Measurements from ENCODE around the gene IL5RA.

IL5RA gene

GRCh38 chr3:3113042-3113709 is 3.0 kb upstream of the IL5RA start:
- Histone ChIP-seq H3K4me3 (ENCODE audit: low read length) (no peak overlapping the region), H4K20me1 (ENCODE audit: insufficient read depth, low read length) (no peaks in the 10 kb centered on the region), H3K79me2 (ENCODE audit: low read length) (no peaks in the 10 kb centered on the region), H2AFZ (ENCODE audit: low read depth, low read length) (no peak overlapping the region), H3K9me3 (ENCODE audit: insufficient read depth, low read length) (0 out of 2 replicates have a peak, but pooled peaks cover 6% of the 10 kb centered on the region), H3K36me3 (replicated peaks; ENCODE audit: low read depth, low read length) (no peaks in the 10 kb centered on the region), H3K27ac (ENCODE audit: low read length) (no peak overlapping the region), H3K9ac (ENCODE audit: low read length) (no peak overlapping the region), H3K27me3 (ENCODE audit: low read depth, low read length) (no peaks in the 10 kb centered on the region), H3K4me1 (ENCODE audit: low read length) (peaks cover 44% of the 10 kb centered on the region), H3K4me2 (ENCODE audit: low read length) (no peak overlapping the region)
- TF ChIP-seq EZH2phosphoT487 (IDR thresholded peaks at IDR 0.05; ENCODE audit: low read depth) (no peak), CTCF (IDR thresholded peaks at IDR 0.05; ENCODE audit: low read depth, low read length) (no peak)

GRCh38 chr3:3110749-3111361 is 681 bp upstream of the IL5RA start:
- Histone ChIP-seq H3K4me3 (ENCODE audit: low read length) (peak overlapping the region; percentile 13; the same call in 1 of the 2 replicates), H3K9ac (ENCODE audit: low read length) (peak overlapping the region; percentile 15; the same call in 1 of the 2 replicates), H2AFZ (ENCODE audit: low read depth, low read length) (peak overlapping the region; percentile 97), H3K27me3 (ENCODE audit: low read depth, low read length) (no peaks in the 10 kb centered on the region), H3K9me3 (ENCODE audit: insufficient read depth, low read length) (0 out of 2 replicates have a peak, but pooled peaks cover 6% of the 10 kb centered on the region), H4K20me1 (ENCODE audit: insufficient read depth, low read length) (no peaks in the 10 kb centered on the region), H3K4me2 (ENCODE audit: low read length) (peak overlapping the region; percentile 82), H3K27ac (ENCODE audit: low read length) (peak overlapping the region; percentile 18), H3K36me3 (replicated peaks; ENCODE audit: low read depth, low read length) (no peaks in the 10 kb centered on the region), H3K4me1 (ENCODE audit: low read length) (peaks cover 47% of the 10 kb centered on the region), H3K79me2 (ENCODE audit: low read length) (no peaks in the 10 kb centered on the region)
- TF ChIP-seq CTCF (IDR thresholded peaks at IDR 0.05; ENCODE audit: low read depth, low read length) (no peak), EZH2phosphoT487 (IDR thresholded peaks at IDR 0.05; ENCODE audit: low read depth) (no peak)

- Histone ChIP-seq H3K36me3 (replicated peaks; ENCODE audit: low read depth, low read length) (no peaks in the 10 kb centered on the region), H3K79me2 (ENCODE audit: low read length) (no peaks in the 10 kb centered on the region), H3K9ac (ENCODE audit: low read length) (peak overlapping the region; percentile 22; the same call in 1 of the 2 replicates), H3K27me3 (ENCODE audit: low read depth, low read length) (no peaks in the 10 kb centered on the region), H4K20me1 (ENCODE audit: insufficient read depth, low read length) (no peaks in the 10 kb centered on the region), H3K4me3 (ENCODE audit: low read length) (peak overlapping the region; percentile 52), H3K27ac (ENCODE audit: low read length) (peak overlapping the region; percentile 22; the same call in 1 of the 2 replicates), H2AFZ (ENCODE audit: low read depth, low read length) (peak overlapping the region; percentile 97), H3K4me1 (ENCODE audit: low read length) (peaks cover 38% of the 10 kb centered on the region), H3K9me3 (ENCODE audit: insufficient read depth, low read length) (no peaks in the 10 kb centered on the region), H3K4me2 (ENCODE audit: low read length) (peak overlapping the region; percentile 82)
- no peak for TF ChIP-seq EZH2phosphoT487 (IDR thresholded peaks at IDR 0.05; ENCODE audit: low read depth)
- no peak for TF ChIP-seq CTCF (IDR thresholded peaks at IDR 0.05; ENCODE audit: low read depth, low read length)
These were observed 521 bp downstream of the IL5RA start for GRCh38 chr3:3109407-3110298.

GRCh38 chr3:3107858-3108257 is 2.3 kb downstream of the IL5RA start:
- Histone ChIP-seq H3K4me2 (ENCODE audit: low read length) (no peak overlapping the region), H4K20me1 (ENCODE audit: insufficient read depth, low read length) (no peaks in the 10 kb centered on the region), H3K4me3 (ENCODE audit: low read length) (no peak overlapping the region), H3K79me2 (ENCODE audit: low read length) (no peaks in the 10 kb centered on the region), H3K27me3 (ENCODE audit: low read depth, low read length) (no peaks in the 10 kb centered on the region), H3K36me3 (replicated peaks; ENCODE audit: low read depth, low read length) (no peaks in the 10 kb centered on the region), H3K27ac (ENCODE audit: low read length) (no peak overlapping the region), H3K9ac (ENCODE audit: low read length) (no peak overlapping the region), H3K4me1 (ENCODE audit: low read length) (peaks cover 38% of the 10 kb centered on the region), H2AFZ (ENCODE audit: low read depth, low read length) (no peak overlapping the region), H3K9me3 (ENCODE audit: insufficient read depth, low read length) (no peaks in the 10 kb centered on the region)
- no peak for TF ChIP-seq CTCF (IDR thresholded peaks at IDR 0.05; ENCODE audit: low read depth, low read length)
- TF ChIP-seq EZH2phosphoT487 (IDR thresholded peaks at IDR 0.05; ENCODE audit: low read depth) = no peak

Data from OCI-LY3 (cell line).